ENCODE measurements around the gene ZNF653. TPM values are rescaled to one million over a fixed set of nuclear protein-coding genes. Genes with fewer than 3 reads are reported as not detected.

The ZNF653 gene
- total and polyA plus RNA-seq, 9 of the 15 experiments (the other 6 are each of a cell fraction or from before 2014, with no cell fraction given), result 1.6 to 8.0 (median 4.2) TPM; not detected in 2

DNA sequence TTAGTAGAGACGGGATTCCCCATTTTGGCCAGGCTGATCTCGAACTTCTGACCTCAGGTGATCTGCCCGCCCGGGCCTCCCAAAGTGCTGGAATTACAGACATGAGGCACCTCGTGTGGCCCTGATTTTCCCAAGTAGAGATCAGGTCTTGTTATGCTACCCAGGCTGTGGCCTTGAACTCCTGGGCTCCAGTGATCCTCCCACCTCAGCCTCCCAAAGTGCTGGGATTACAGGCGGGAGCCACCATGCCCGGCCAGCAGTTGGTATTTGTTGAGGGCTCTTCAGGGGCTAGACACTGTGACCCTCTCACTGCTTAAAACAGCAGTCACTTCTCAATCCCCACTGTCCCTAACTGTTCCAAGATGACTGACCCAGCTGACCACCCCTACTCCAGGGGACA lies 16.3 kb downstream of the ZNF653 start:
- no peak for FAIRE-seq
- no peak for TF ChIP-seq DLX4 (CRISPR knock-in tag; IDR thresholded peaks at IDR 0.05)
- no peak for TF ChIP-seq CEBPZ (IDR thresholded peaks at IDR 0.05; ENCODE audit: borderline replicate concordance, low read depth, low read length)
- TF ChIP-seq ZBTB17 (CRISPR knock-in tag; IDR thresholded peaks at IDR 0.05), result no peak
- no peak for TF ChIP-seq ZNF354B (CRISPR knock-in tag; IDR thresholded peaks at IDR 0.05)
- no peak for TF ChIP-seq HLTF (IDR thresholded peaks at IDR 0.05)
- TF ChIP-seq ZNF431 (CRISPR knock-in tag; IDR thresholded peaks at IDR 0.05), result no peak
- no peak for TF ChIP-seq CHAMP1 (IDR thresholded peaks at IDR 0.05)
- TF ChIP-seq, protein P1, sequence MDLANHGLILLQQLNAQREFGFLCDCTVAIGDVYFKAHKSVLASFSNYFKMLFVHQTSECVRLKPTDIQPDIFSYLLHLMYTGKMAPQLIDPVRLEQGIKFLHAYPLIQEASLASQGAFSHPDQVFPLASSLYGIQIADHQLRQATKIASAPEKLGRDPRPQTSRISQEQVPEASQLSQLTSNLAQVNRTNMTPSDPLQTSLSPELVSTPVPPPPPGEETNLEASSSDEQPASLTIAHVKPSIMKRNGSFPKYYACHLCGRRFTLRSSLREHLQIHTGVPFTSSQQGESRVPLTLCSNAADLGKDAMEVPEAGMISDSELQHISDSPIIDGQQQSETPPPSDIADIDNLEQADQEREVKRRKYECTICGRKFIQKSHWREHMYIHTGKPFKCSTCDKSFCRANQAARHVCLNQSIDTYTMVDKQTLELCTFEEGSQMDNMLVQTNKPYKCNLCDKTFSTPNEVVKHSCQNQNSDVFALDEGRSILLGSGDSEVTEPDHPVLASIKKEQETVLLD (IDR thresholded peaks at IDR 0.05), result no peak
- TF ChIP-seq, protein P2, sequence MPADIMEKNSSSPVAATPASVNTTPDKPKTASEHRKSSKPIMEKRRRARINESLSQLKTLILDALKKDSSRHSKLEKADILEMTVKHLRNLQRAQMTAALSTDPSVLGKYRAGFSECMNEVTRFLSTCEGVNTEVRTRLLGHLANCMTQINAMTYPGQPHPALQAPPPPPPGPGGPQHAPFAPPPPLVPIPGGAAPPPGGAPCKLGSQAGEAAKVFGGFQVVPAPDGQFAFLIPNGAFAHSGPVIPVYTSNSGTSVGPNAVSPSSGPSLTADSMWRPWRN (IDR thresholded peaks at IDR 0.05; ENCODE audit: low read depth), result no peak
- TF ChIP-seq ESRRB (CRISPR knock-in tag; IDR thresholded peaks at IDR 0.05; ENCODE audit: borderline replicate concordance), result no peak
- no peak for TF ChIP-seq HBP1 (CRISPR knock-in tag; IDR thresholded peaks at IDR 0.05)
- TF ChIP-seq, protein P3, sequence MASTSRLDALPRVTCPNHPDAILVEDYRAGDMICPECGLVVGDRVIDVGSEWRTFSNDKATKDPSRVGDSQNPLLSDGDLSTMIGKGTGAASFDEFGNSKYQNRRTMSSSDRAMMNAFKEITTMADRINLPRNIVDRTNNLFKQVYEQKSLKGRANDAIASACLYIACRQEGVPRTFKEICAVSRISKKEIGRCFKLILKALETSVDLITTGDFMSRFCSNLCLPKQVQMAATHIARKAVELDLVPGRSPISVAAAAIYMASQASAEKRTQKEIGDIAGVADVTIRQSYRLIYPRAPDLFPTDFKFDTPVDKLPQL (IDR thresholded peaks at IDR 0.05; ENCODE audit: extremely low read depth, insufficient read length), result no peak

More for the DNA sequence above, 16.3 kb downstream of the ZNF653 start:
- no TSS peak for BruUV-seq (replicated peaks)
- H2AFZ ChIP-seq (ENCODE audit: low read depth, low read length), result no peak overlapping the region
- no peaks in the 10 kb centered on the region for H3K27me3 ChIP-seq (ENCODE audit: control insufficient read depth in 2 of 2, insufficient read depth in 2 of 2, low read length in 2 of 2)
- ChIA-PET POLR2A (no interaction called here), CTCF (ENCODE audit: low intra/inter-chr PET ratio) (interaction anchor here (0.6 kb wide), 1 partner anchor 199 kb away, joined by 5 read pairs; no protein-coding TSS in a partner anchor)
- 89% methylated on average over 6 of the region's 7 CpGs for WGBS (ENCODE audit: insufficient coverage, low coverage, missing lambda C conversion rate)
- no peaks in the 10 kb centered on the region for H3K9me1 ChIP-seq (ENCODE audit: control insufficient read depth, insufficient read depth, low read length)
- in situ Hi-C loops (cut with MboI) (no loop called here), intact Hi-C loops (cut with micrococcal nuclease) (loop anchor here (10.0 kb wide), 1 partner anchor 195 kb away; the partner anchor contains the start of gene TSPAN16)
- H3K9ac ChIP-seq (ENCODE audit: insufficient read depth in 1 of 2, low read depth in 2 of 2, low read length in 2 of 2), result no peak overlapping the region
- no peak overlapping the region for H3K27ac ChIP-seq (ENCODE audit: extremely low read depth, low read depth, low read length)
- H3K4me1 ChIP-seq (replicated peaks in 1 of 2; ENCODE audit: control insufficient read depth in 2 of 2, insufficient read depth in 2 of 2, low read length in 2 of 2), result peaks cover 0 to 17% of the 10 kb centered on the region in 2 experiments; a peak in 2 of 5 replicates
- H3K4me2 ChIP-seq (ENCODE audit: insufficient read depth, low read length), result no peak overlapping the region
- DNase-seq (ENCODE audit: extremely low read depth in 1 of 4, low spot score in 3 of 4) (no peak), ATAC-seq (no peak)
- H3K36me3 ChIP-seq (ENCODE audit: control insufficient read depth, insufficient read depth, low read length), result no peaks in the 10 kb centered on the region
- H4K20me1 ChIP-seq (replicated peaks; ENCODE audit: control insufficient read depth, insufficient read depth, low read length), result no peaks in the 10 kb centered on the region
- H3K9me3 ChIP-seq (replicated peaks; ENCODE audit: control insufficient read depth, insufficient read depth, low read depth, low read length), result no peaks in the 10 kb centered on the region
- no peak overlapping the region for H3K4me3 ChIP-seq
- H3K79me2 ChIP-seq (ENCODE audit: control insufficient read depth, insufficient read depth, low read length), result no peaks in the 10 kb centered on the region

Measured in K562 (cell line).